NCI-H524 treated with DMSO at 0.1 percent for 48 hours (cell line): ENCODE data around the gene PLA2G5.

Source experiments
- DNase-seq: peaks from one replicate; lab custom pipeline; 2025; lab: John Stamatoyannopoulos, UW

PLA2G5 gene

DNA sequence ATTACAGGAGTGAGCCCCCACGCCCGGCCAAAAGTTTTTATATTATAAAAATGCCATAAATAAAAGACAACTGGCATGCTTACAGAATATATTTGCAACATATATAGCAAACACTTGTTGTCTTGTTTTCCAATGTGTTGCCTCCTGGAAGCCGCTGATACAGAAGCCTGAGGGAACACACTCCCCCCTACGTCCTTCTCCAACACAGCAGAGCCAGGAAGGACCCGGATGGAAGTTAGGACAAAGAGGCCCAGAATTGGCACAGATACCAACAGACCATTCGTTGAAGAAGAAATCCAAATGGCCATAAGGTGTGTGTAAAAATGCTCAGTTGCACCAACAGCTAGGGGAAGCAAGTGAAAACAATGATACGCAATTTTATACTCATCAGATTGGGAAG, 1.3 kb upstream of the PLA2G5 start:
- DNase-seq, result no peak

DNA sequence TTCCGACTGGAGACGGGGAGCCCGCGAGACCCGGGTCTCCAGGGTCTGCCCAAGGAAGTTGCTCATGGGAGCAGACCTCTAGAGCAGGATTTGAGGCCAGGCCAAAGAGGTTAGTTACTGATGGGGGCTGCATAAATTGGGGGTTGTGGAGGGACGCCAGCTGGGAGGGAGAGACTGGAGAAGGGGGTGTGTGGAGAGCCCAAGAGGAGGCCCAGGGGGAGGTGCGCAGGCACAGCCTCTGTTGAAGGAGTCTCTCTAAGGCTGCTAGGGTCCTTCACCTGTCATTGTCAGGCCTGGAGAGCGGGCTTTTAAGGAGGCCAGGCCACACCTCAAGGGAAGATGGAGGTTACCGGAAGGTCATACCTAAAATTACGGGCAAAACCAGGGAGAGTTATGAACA, 363 bp downstream of the PLA2G5 start:
- no peak for DNase-seq

DNA sequence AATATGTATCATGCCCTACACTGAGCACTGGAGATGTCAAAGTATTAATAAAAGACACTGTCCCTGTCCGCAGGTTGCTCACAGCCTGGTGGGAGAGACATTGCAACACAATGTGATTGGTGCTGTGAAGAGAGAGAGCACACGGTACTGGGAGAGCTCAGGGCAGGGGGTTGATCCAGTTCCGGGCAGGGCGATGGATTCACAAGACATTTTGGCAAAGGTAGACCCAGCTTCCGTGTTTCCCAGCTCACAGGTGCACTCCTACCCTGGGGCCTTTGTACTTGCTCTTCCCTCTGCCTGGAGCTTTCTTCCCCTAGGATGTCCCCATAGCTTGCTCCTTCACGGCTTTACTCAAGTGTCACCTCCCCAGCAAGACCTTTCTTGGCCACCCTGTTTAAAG, 1.4 kb downstream of the PLA2G5 start:
- no peak for DNase-seq

GRCh38 chr1:20072771-20073170, 2.8 kb downstream of the PLA2G5 start:
- no peak for DNase-seq

- no peak for DNase-seq
These were observed 3.3 kb downstream of the PLA2G5 start for GRCh38 chr1:20073256-20073655.

- DNase-seq, result no peak
These were observed 4.2 kb downstream of the PLA2G5 start for GRCh38 chr1:20074055-20074724.

- DNase-seq, result no peak
These were observed 4.8 kb downstream of the PLA2G5 start for GRCh38 chr1:20074725-20075171.

GRCh38 chr1:20075345-20075744, 5.4 kb downstream of the PLA2G5 start:
- no peak for DNase-seq

DNA sequence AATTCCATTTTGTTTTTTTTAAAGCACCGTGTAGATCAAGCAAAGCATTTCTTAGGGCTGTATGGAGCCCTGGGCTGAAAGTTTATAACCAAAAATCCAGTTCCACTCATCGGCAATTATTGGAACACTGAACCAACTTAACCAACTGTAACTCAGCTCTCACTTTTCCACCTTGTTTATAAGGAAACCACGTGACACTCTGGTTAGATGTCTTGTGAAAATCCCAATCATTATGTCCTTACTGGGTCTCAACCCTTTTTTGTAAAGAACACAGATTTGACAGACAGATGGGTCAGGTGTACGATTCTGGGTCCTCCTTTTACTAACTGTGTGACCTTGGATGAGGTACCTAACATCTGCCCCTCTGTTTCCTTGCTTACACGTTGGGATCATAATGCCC, 6.2 kb downstream of the PLA2G5 start:
- no peak for DNase-seq

DNA sequence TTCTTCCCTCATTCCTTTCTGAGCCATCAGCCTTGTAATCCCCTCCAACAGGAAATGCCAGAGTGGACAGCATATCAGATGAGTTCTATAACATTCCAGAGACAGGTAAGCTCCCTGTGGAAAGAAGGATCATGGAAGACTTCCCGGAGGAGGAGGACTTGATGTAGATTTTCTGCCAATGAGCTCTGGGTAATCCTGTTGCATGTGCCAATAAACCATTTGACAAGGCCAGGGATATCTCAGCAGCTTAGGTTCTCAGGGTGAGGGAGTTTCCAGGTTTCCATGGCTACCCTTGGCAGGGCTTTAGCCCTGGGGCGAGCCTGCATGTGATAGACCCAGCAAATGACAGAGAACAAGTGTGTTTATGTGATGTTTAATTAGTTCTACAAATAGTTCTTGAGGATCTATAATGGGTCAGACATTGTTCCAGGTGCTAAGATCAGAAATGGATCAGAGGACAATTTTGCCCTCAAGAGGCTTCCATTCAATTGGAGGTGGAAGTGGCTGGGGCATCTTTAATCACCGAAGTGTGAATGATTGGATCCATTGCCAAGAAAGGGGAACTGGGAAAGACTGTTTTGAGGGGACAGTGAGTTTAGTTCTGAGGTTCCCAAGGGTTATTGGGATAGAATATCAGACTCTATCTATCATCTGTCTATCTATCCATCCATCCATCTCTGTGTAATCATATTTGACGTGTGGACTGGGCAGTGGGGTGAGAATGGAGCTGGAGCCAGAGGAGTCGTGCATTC, 6.9 kb downstream of the PLA2G5 start:
- DNase-seq, result no peak

DNA sequence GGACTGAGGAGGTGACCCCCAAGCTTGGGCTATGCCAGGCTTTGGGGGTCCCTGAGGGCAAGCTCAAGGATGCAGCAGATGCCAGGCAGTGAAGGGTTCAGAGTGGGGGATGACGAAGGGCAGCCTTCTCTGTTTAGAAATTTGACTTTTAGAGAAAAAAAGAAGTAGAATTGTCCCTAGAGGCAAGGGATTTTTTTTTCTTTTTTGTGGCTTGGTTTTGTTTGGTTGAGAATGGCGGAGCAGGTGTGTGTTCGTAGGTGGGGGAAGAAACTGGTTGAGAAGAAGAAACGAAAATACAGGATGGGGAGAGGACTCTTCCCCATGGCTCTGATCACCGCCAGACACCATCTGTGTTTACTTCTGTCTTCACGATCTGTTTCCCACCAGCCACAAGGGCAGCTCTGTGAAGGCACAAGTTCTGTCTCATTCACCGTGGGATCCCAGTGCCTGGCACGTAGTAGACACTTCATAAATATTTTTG, 8.2 kb downstream of the PLA2G5 start:
- DNase-seq, result no peak

DNA sequence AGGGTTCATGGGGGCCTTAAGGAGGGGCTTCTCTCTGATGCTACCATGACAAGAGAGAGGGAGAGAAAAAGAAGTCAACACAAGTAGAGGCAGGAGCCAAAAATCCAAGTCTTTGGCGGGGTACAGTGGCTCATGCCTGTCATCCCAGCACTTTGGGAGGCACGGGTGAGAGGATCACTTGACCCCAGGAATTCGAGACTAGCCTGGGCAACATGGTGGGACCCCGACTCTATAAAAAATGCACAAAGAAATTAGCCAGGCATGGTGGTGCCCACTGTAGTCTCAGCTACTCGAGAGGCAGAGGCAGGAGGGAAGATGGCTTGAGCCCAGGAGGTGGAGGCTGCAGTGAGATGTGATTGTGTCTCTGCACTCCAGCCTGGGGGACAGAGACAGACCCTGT, 8.7 kb downstream of the PLA2G5 start:
- DNase-seq, result no peak

- DNase-seq, result no peak
These were observed 9.8 kb downstream of the PLA2G5 start for GRCh38 chr1:20079661-20080305.

- DNase-seq, result no peak
These were observed 10.7 kb downstream of the PLA2G5 start for GRCh38 chr1:20080441-20081352.

GRCh38 chr1:20081353-20081810, 11.4 kb downstream of the PLA2G5 start:
- DNase-seq, result no peak

- DNase-seq, result no peak
These were observed 12.8 kb downstream of the PLA2G5 start for GRCh38 chr1:20082772-20083171.

GRCh38 chr1:20083178-20083944, 13.4 kb downstream of the PLA2G5 start:
- no peak for DNase-seq

DNA sequence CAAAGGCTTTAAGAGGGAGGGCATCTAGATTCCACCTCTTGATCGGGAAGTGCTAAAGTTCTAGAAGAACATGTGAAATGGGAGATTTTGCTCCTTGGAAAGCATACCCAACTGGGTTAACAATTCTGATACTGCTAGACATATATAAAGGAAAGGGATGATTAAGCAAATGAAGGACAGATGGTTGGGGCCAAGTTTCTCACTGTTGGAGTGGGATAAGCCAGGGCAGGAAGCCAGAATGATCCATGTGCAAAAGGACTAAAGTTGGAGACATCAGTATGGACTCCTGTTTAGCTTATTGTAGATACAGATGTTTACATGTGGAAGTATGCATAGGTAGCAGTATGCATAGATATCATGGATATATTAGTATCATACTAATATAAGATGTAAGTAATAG, 16.8 kb downstream of the PLA2G5 start:
- DNase-seq, result no peak

DNA sequence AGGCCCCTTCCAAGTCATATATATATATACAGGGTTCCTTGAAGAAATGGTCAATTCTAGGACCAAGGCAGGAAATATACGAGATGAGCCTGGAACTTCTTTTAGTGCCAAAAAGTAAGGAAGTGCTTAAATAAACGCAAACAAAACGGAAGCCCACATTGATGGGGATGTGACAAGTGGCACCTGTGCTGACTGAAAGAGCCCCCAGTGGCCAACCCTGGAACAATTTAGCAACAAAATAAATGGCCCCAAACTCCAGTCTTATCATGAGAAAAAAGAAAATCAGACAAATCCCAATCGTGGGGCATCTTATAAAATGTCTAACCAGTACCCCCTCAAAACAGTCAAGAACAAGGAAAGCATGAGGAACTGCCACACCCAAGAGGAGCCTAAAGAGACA, 17.7 kb downstream of the PLA2G5 start:
- DNase-seq, result no peak

DNA sequence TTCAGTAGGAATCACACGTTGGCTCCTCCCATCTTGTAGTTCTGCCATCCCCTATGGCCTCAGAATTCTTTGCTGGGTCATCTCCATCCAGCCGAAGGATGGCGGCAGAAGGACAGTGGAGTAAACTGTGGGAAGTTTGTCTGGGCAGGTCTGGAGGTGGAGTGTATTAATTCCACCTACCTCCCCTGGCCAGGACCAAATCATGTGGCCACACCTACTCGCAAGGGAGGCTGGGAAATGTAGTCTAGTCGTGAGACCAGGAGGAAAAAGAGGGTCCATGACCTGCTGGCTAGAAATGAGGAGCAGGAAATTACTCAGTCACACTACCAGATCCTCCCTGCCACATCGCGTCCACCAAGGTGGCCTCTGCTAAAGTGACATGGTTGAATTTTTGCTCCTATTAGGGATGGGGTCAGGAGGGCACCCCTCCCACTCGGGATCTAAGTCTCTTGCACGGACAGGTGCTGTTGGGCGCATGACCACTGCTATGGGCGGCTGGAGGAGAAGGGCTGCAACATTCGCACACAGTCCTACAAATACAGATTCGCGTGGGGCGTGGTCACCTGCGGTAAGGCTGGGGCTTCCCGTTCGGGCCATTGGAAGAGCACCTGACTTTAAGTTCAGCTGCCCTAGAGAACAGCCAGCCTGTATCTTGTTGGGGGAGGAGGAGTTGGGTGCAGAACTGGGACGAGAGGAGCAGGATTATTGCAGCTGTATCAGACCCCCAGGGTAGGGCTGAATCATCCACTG, 19.5 kb downstream of the PLA2G5 start:
- DNase-seq, result no peak
